Femur (tissue), 1 donor: ENCODE data around the gene CBFB.
"Not testable (repeated sequence)": the region's sequence is repeated elsewhere in the genome, so short reads cannot be mapped to it uniquely, and the experiment has no call there.

Experiments
- DNase-seq: peaks from one replicate; pipeline ENCODE4 v3.0.0-alpha.2; 2017

Gene CBFB

GRCh38 chr16:67100569-67101310, 71.8 kb downstream of the CBFB start:
- DNase-seq = no peak

DNA sequence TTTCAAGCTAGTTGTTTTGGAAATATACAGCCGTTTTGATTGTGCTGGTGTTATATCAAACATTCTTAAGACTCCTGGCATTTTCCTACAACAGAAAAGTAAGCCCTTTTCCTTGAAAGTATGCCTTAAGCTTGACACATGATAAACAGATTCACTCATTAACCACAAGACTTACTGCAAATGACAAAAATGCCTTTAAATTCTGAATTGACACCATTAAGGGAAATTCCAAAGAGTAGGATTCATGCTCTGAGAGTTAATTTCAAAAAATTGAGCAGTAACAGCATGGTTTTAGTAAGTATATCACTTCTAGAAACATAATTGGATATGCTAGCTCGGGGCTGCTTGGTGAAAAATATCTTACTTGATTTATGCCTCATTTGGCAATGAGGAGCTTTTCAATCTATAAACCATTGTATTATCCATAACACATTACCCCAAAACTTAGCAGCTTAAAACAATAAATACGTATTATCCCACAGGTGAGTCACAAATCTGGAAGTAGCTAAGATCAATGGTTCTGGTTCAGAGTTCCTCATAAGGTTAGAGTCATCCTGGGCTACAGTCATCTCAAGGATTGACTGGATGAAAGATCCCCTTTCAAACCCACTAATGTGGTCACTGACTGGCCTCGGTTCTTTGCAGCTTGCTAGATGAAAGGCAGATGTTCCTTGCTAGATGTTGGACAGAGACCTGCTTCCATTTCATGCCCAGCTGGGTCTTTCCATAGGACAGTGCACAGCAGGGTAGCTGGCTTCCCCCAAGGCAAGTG, 72.5 kb downstream of the CBFB start:
- DNase-seq = no peak

- DNase-seq = peak; percentile 31
Observed at GRCh38 chr16:67104061-67104460, 75.1 kb downstream of the CBFB start.

- DNase-seq = no peak
Observed at GRCh38 chr16:67104845-67105244, 75.9 kb downstream of the CBFB start.

DNA sequence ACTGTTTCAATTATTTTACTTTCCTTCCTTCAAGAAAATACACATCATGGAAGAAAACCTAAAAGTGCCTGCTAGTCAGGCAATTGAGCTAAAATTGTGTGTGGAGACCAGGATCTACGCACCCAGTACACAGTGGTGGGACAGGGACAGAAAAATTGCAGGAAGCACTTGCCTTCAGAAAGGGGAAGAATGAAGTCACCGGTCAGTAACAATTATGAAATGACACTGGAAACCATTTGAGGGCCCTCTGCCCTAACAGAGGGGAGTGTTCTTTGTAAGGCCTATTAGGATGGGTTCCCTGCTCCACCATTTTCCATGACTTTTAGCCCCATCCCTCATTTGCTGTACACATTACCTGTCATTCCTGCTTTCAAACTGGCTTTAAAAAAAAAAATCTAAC, 76.3 kb downstream of the CBFB start:
- DNase-seq = no peak

- no peak for DNase-seq
Observed at GRCh38 chr16:67105881-67106280, 76.9 kb downstream of the CBFB start.

- no peak for DNase-seq
Observed at GRCh38 chr16:67108489-67108888, 79.5 kb downstream of the CBFB start.

DNA sequence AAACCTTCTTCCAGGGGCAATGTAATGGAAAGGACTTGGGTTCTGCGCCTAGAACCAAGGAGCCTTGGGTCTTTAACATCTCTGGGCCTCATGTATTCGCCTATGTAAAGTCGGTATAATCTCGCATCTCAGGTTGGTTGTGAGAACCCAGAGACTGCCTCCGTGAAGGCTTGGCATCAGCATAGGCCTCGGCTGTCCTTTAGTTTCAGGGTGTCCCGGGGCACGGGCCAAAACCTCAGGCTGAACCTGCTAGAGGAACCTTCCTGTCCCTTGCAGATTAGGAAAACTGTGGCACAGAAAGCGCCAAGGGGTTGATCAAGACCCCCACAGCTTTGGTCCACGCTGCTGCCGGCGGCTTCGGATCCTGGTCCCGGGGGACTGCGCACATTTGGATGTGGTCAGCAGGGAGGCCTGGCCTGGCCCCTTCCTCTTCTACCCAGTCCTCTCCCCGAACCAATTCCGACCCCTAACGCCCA, 80.0 kb downstream of the CBFB start:
- DNase-seq = no peak

- DNase-seq = peak; percentile 96
Observed at GRCh38 chr16:67109407-67110135, 80.6 kb downstream of the CBFB start, which contains the start of gene PHAF1. Gene PHAF1, plus strand, starts transcription at chr16:67109941. Its CDS starts 235 bp downstream, at chr16:67110176.

GRCh38 chr16:67111951-67112444, 83.0 kb downstream of the CBFB start:
- DNase-seq = no peak

- DNase-seq = no peak
Observed at GRCh38 chr16:67112591-67113399, 83.8 kb downstream of the CBFB start.

GRCh38 chr16:67114793-67115192, 85.8 kb downstream of the CBFB start:
- no peak for DNase-seq

DNA sequence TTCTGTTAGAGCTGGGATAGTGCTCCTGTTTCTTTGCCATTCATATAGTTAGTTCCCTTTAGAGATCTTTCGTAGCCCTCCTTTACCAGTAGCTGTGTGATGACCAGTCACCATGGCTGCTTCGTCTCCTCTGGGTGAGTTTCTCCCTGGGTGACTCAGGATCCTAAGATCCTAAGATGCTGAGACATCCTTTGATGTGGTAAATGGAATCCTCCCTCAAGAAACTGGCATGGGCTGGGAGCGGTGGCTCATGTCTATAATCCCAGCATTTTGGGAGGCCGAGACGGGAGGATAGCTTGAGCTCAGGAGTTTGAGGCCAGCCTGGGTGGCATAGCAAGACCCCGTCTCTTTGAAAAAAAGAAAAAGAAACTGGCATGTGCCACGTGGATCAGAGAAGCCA, 86.7 kb downstream of the CBFB start:
- no peak for DNase-seq

DNA sequence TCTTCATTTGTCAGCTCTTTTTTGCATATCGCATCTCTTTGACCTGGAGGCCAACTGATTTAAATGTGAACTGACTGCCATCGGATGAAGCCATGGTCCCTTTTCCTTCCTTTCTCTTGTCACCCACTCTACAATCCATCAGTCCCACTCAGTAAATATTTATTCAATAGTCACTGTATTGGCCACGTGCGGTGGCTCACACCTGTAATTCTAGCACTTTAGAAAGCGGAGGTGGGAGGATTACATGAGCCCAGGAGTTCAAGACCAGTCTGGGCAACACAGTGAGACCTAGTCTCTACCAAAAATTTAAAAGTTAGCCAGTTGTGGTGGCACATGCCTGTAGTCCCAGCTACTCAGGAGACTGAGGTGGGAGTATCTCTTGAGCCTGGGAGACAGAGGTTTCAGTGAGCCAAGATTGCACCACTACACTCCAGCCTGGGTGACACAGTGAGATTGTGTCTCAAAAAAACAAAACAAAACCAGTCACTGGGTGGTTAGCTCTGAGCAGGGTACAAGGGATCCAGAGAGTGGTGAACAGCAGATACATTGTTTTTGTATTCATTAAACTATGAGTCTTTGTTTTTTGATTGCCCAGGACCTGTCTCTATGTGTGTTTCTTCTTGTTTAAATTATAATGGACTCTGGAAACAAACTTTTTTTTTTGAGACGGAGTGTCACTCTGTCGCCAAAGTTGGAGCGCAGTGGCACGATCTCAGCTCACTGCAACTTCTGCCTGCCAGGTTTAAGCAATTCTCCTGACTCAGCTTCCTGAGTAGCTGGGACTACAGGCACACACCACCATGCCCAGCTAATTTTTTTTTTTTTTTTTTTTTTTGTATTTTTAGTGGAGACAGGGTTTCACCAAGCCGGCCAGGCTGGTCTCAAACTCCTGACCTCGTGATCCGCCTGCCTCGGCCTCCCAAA, 87.7 kb downstream of the CBFB start:
- DNase-seq = no peak

- no peak for DNase-seq
Observed at GRCh38 chr16:67117716-67118115, 88.8 kb downstream of the CBFB start.

DNA sequence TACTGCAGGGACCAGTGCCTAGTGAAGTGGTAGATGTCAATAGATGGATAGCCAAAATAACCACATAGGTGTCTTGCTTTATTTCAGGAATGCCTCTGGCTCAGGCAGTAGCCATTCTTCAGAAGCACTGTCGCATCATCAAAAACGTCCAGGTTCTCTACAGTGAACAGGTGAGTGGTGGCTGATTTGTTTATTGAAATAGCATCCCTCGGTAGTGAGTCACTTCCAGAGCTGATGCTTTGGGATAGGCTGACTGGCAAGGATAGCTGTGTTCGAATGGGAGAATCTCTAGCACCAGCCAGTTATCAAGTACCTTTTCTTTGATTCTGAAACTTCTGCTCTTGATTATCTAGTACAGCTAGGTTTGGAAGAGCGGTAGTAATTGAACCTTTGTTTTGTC, 91.1 kb downstream of the CBFB start:
- no peak for DNase-seq

- not testable (repeated sequence) for DNase-seq
Observed at GRCh38 chr16:67122799-67123198, 93.8 kb downstream of the CBFB start.

GRCh38 chr16:67128417-67128816, 99.5 kb downstream of the CBFB start:
- no peak for DNase-seq

- DNase-seq = no peak
Observed at GRCh38 chr16:67128887-67129286, 99.9 kb downstream of the CBFB start.

- no peak for DNase-seq
Observed at GRCh38 chr16:67129422-67129821, 100.5 kb downstream of the CBFB start.

GRCh38 chr16:67137605-67138004, 108.7 kb downstream of the CBFB start:
- no peak for DNase-seq
